Measurements from ENCODE around the gene ZNF543. TPM values are rescaled to one million over a fixed set of nuclear protein-coding genes. Genes with fewer than 3 reads are reported as not detected.

The ZNF543 gene
- total RNA-seq, 1 donor from 2014 or later: 7.9 TPM

- peak; percentile 99 for ATAC-seq
- intact Hi-C loops (cut with DNase I): no loop called here
- peaks cover 17% of the 10 kb centered on the region for H3K4me1 ChIP-seq
- H3K27me3 ChIP-seq: no peaks in the 10 kb centered on the region
- H3K4me3 ChIP-seq: peak within 1 kb of the TSS; percentile 90
- H3K9me3 ChIP-seq: no peaks in the 10 kb centered on the region
- no peak for TF ChIP-seq CTCF (IDR thresholded peaks at IDR 0.05)
- peak; percentile 94 for DNase-seq
- peaks cover 23% of the 10 kb centered on the region for H3K36me3 ChIP-seq
- H3K27ac ChIP-seq: peak within 1 kb of the TSS; percentile 85
These were observed 30.9 kb downstream of the ZNF543 start, which contains the start of gene ZNF304 for GRCh38 chr19:57350877-57351805. TSS of gene ZNF304 (plus strand) at chr19:57351271. CDS start at chr19:57351665, 394 bp downstream.

GRCh38 chr19:57351867-57352266, 31.6 kb downstream of the ZNF543 start:
- no peak for TF ChIP-seq CTCF (IDR thresholded peaks at IDR 0.05)
- peaks cover 2% of the 10 kb centered on the region for H3K9me3 ChIP-seq
- no peaks in the 10 kb centered on the region for H3K27me3 ChIP-seq
- H3K4me3 ChIP-seq: peak overlapping the region; percentile 90
- H3K4me1 ChIP-seq: peaks cover 17% of the 10 kb centered on the region
- H3K27ac ChIP-seq: peak overlapping the region; percentile 85
- DNase-seq (no peak), ATAC-seq (no peak)
- peaks cover 31% of the 10 kb centered on the region for H3K36me3 ChIP-seq
- intact Hi-C loops (cut with DNase I): no loop called here

- ATAC-seq (no peak), DNase-seq (no peak)
- peaks cover 44% of the 10 kb centered on the region for H3K36me3 ChIP-seq
- intact Hi-C loops (cut with DNase I): no loop called here
- H3K4me3 ChIP-seq: no peak overlapping the region
- H3K27me3 ChIP-seq: no peaks in the 10 kb centered on the region
- H3K4me1 ChIP-seq: peaks cover 13% of the 10 kb centered on the region
- no peak overlapping the region for H3K27ac ChIP-seq
- peaks cover 10% of the 10 kb centered on the region for H3K9me3 ChIP-seq
- TF ChIP-seq CTCF (IDR thresholded peaks at IDR 0.05): no peak
These were observed 35.6 kb downstream of the ZNF543 start for GRCh38 chr19:57355916-57356315.

- Histone ChIP-seq H3K4me1 (peaks cover 6% of the 10 kb centered on the region), H3K36me3 (peaks cover 44% of the 10 kb centered on the region), H3K4me3 (no peak overlapping the region), H3K27ac (no peak overlapping the region), H3K9me3 (peaks cover 10% of the 10 kb centered on the region), H3K27me3 (no peaks in the 10 kb centered on the region)
- DNase-seq (no peak), ATAC-seq (no peak)
- TF ChIP-seq CTCF (IDR thresholded peaks at IDR 0.05): no peak
- intact Hi-C loops (cut with DNase I): no loop called here
These were observed 37.1 kb downstream of the ZNF543 start for GRCh38 chr19:57357406-57357805.

- Histone ChIP-seq H3K9me3 (peaks cover 10% of the 10 kb centered on the region), H3K4me3 (no peak overlapping the region), H3K27me3 (no peaks in the 10 kb centered on the region), H3K27ac (no peak overlapping the region), H3K36me3 (peaks cover 39% of the 10 kb centered on the region), H3K4me1 (peaks cover 6% of the 10 kb centered on the region)
- no peak for TF ChIP-seq CTCF (IDR thresholded peaks at IDR 0.05)
- DNase-seq (no peak), ATAC-seq (no peak)
- intact Hi-C loops (cut with DNase I): no loop called here
These were observed 39.0 kb downstream of the ZNF543 start for GRCh38 chr19:57359300-57359699.
